Measurements from ENCODE around the gene BPNT1. TPM values are rescaled to one million over a fixed set of nuclear protein-coding genes. Genes with fewer than 3 reads are reported as not detected.
"Not testable (repeated sequence)": the region's sequence is repeated elsewhere in the genome, so short reads cannot be mapped to it uniquely, and the experiment has no call there.

BPNT1 gene
- total RNA-seq, 3 donors from 2014 or later: 39.6 to 87.1 (median 62.4) TPM

DNA sequence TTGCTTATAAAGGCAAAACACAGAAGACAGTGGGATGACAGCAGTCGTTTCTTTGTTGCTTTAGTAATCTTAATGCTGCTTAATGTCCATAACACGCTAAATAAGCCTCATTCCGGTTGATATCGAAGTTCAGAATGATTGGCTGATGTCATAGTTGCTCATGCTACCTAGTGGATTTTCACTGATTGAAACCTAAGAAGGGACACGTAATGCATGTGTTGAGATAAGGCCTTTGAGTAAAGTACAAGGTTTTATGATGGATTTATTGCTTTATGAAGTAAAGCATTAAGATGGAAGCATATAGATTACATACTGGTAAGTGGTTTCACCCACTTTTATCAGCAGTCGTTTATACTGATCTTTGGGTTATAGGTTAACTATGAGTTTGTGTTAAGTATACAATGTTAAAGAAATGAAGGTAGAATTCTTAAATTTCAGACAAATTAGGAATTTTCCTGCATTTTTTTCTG, 29.5 kb upstream of the BPNT1 start:
- DNase-seq (peak in 1 of 3 donors; percentile 30), ATAC-seq (peak; percentile 92)
- TF ChIP-seq, protein P1, sequence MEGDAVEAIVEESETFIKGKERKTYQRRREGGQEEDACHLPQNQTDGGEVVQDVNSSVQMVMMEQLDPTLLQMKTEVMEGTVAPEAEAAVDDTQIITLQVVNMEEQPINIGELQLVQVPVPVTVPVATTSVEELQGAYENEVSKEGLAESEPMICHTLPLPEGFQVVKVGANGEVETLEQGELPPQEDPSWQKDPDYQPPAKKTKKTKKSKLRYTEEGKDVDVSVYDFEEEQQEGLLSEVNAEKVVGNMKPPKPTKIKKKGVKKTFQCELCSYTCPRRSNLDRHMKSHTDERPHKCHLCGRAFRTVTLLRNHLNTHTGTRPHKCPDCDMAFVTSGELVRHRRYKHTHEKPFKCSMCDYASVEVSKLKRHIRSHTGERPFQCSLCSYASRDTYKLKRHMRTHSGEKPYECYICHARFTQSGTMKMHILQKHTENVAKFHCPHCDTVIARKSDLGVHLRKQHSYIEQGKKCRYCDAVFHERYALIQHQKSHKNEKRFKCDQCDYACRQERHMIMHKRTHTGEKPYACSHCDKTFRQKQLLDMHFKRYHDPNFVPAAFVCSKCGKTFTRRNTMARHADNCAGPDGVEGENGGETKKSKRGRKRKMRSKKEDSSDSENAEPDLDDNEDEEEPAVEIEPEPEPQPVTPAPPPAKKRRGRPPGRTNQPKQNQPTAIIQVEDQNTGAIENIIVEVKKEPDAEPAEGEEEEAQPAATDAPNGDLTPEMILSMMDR (IDR thresholded peaks at IDR 0.05): no peak
- Histone ChIP-seq H3K4me3 (no peak overlapping the region), H3K4me1 (ENCODE audit: low read depth) (peaks cover 10% of the 10 kb centered on the region), H3K9me3 (no peaks in the 10 kb centered on the region), H3K36me3 (ENCODE audit: low read depth) (no peaks in the 10 kb centered on the region)
- intact Hi-C loops (cut with DNase I, micrococcal nuclease): no loop called here

DNA sequence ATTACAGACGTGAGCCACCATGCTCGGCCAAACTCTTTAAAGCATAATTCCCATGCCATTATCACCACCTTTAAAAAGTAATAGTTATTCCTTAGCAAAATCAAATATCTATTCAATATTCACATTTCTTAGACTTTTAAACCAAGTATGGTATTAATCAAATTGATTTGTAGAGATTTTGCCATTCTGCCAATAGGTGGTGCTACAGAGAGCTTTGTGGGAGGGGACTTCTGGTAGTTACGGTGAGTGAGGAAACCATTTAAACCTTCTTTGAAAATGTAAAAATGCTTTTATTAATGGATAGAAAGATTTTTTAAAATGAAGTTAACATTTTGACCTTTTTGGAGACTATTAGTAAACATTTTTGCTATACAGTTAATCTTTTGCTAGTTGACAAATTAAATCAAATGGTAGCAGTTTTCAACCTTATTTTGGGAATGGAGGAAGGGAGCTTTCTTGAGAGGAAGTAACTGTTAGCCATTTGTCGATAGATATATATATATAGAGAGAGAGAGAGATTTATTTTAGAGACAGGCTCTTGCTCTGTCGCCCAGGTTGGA, 23.6 kb upstream of the BPNT1 start:
- Histone ChIP-seq H3K4me3 (no peak overlapping the region), H3K36me3 (ENCODE audit: low read depth) (peaks cover 8% of the 10 kb centered on the region), H3K4me1 (ENCODE audit: low read depth) (no peaks in the 10 kb centered on the region), H3K9me3 (no peaks in the 10 kb centered on the region)
- peak; percentile 69 for ATAC-seq
- intact Hi-C loops (cut with DNase I, micrococcal nuclease): no loop called here
- TF ChIP-seq, protein P1 (IDR thresholded peaks at IDR 0.05): peak; percentile 31
- DNase-seq: peak in 1 of 3 donors; percentile 22

DNA sequence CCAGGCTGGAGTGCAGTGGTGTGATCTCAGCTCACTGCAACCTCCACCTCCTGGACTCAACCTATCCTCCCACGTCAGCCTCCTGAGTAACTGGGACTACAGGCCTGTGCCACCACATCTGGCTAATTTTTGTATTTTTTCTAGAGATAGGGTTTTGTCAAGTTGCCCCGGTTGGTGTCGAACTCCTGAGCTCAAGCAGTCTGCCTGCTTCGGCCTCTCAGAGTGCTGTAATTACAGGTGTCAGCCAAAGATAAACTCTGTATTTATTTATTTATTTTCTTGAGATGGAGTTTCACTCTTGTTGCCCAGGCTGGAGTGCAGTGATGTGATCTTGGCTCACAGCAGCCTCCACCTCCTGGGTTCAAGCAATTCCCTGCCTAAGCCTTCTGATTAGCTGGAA, 23.0 kb upstream of the BPNT1 start:
- H3K4me1 ChIP-seq (ENCODE audit: low read depth); intact Hi-C loops (cut with DNase I, micrococcal nuclease); DNase-seq; H3K4me3 ChIP-seq; ATAC-seq; H3K36me3 ChIP-seq (ENCODE audit: low read depth); H3K9me3 ChIP-seq: not testable (repeated sequence)

DNA sequence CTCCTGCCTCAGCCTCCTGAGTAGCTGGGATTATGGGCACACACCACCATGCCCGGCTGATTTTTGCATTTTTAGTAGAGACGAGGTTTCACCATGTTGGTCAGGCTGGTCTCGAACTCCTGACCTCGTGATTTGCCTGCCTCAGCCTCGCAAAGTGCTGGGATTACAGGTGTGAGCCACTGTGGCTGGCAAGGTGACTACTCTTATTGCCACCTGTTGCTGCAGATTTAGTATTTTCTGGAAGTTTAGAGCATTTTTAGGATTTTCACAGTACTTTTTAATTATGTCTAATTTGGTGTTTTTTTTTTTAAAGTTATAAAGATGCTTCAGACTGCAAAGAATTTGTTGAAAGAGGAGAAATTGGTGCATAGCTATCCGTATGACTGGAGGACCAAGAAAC, 20.9 kb upstream of the BPNT1 start:
- intact Hi-C loops (cut with DNase I, micrococcal nuclease); ATAC-seq; H3K4me1 ChIP-seq (ENCODE audit: low read depth); DNase-seq; H3K36me3 ChIP-seq (ENCODE audit: low read depth); H3K4me3 ChIP-seq; H3K9me3 ChIP-seq: not testable (repeated sequence)

DNA sequence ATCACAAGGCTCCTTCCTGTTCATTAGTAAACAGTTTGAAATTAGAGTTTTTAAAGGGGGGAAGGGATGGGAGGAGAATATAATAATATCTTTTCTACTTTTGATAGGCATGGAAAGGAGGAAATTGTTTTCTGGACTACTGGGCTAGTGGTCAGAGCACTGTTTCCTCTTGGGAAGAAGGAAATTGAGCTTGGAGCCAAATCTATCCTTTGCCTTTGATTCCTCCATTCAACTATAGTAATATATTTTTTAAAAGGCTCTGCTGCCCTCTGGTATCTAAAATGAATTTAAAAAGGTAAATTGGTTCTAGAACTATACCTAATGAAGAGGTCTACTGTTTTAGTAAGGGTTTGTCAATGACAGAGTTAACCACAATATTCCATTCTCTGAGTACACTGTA, 10.2 kb upstream of the BPNT1 start:
- no peaks in the 10 kb centered on the region for H3K36me3 ChIP-seq (ENCODE audit: low read depth)
- ATAC-seq (no peak), DNase-seq (no peak)
- TF ChIP-seq, protein P1 (IDR thresholded peaks at IDR 0.05): no peak
- peaks cover 8% of the 10 kb centered on the region for H3K4me1 ChIP-seq (ENCODE audit: low read depth)
- no peaks in the 10 kb centered on the region for H3K9me3 ChIP-seq
- intact Hi-C loops (cut with DNase I, micrococcal nuclease): no loop called here
- H3K4me3 ChIP-seq: no peak overlapping the region

DNA sequence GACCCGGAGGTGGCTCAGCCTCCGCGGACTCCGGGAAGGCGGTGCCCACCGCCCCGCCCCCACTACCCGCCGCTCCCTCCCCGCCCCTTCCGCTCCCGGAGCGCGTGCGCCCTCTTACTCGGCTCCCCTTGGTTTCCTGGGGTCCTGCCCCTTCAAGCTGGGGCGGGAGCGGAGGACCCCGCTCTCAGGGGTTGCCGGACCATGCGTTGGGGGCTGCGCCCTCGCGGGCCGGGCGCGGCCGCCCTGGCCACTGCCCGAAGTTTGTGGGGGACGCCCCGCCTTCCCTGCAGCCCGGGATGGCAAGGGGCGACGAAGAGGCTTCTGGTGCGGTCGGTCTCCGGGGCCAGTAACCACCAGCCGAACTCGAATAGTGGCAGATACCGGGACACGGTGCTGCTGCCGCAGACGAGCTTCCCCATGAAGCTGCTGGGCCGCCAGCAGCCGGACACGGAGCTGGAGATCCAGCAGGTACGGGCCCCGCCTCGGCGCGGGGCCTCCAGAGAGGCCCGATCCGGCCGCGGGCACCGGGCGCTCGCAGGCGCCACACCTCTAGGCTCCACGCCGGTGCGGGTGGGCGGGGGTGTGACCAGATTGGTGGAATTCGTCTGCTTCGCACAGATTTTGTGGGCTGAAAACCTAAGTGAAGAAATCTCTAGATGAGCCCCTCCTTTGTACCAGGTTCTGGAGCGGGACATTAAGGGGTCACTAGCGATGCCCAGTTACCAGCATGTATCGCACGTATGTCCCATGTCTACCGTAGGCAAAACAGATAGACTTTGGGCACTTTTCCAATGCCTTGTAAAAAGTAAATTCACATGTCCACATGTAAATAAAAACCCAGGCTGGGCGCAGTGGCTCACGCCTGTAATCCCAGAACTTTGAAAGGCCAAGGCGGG, 4.7 kb upstream of the BPNT1 start, which contains the start of gene IARS2:
IARS2 (plus strand) TSS at position 117 of the 896 bp plus-strand sequence; CDS start at position 202, 85 bp downstream.
- H3K4me1 ChIP-seq (ENCODE audit: low read depth): peaks cover 9% of the 10 kb centered on the region
- no peaks in the 10 kb centered on the region for H3K36me3 ChIP-seq (ENCODE audit: low read depth)
- peak; percentile 92 for ATAC-seq
- H3K4me3 ChIP-seq: peak within 1 kb of the TSS; percentile 83
- intact Hi-C loops (cut with DNase I, micrococcal nuclease): loop anchor here in 1 of 2 donors (2.0 kb wide), 1 partner anchor 47 kb away; the partner anchor contains the start of gene EPRS1
- TF ChIP-seq, protein P1 (IDR thresholded peaks at IDR 0.05): no peak
- DNase-seq: peak; percentile 73 to 97 (median 94)
- H3K9me3 ChIP-seq: no peaks in the 10 kb centered on the region
